Glomerular endothelial cell (primary cell): ENCODE data around the gene NCOA7. TPM values are rescaled to one million over a fixed set of nuclear protein-coding genes. Genes with fewer than 3 reads are reported as not detected.
"Not testable (repeated sequence)": the region's sequence is repeated elsewhere in the genome, so short reads cannot be mapped to it uniquely, and the experiment has no call there.

Experiments
- DNase-seq: peaks from one replicate; pipeline ENCODE4 v3.0.0-alpha.2; 2011; ENCODE audit warnings: low read depth, low spot score; ENCODE audit errors: extremely low read depth
- total RNA-seq: library from RNA; depleted of rRNA; stranded (reverse); fragments of >200 nt; gene quantifications from 2 replicates; pipeline ENCODE4 v1.2.3, GENCODE V29; 2015

Gene NCOA7
- total RNA-seq, 1 donor from 2014 or later, result 66.8 TPM

DNA sequence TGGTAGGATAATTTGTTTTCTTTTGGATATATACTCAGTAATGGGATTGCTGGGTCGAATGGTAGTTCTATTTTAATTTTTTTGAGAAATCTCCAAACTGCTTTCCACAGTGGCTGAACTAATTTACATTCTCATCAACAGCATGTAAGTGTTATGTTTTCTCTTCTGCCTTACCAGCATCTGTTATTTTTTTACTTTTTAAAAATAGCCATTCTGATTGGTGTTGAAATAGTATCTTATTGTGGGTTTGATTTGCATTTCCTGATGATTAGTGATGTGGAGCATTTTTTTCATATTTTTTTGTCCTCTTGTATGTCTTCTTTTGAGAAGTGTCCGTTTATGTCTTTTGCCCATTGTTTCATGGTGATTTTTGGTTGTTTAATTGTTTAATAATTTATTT is 177.7 kb downstream of the NCOA7 start:
- DNase-seq, result no peak

- DNase-seq, result no peak
Measured at GRCh38 chr6:125970760-125971159, 180.0 kb downstream of the NCOA7 start.

- DNase-seq, result not testable (repeated sequence)
Measured at GRCh38 chr6:125972478-125972877, 181.7 kb downstream of the NCOA7 start.

DNA sequence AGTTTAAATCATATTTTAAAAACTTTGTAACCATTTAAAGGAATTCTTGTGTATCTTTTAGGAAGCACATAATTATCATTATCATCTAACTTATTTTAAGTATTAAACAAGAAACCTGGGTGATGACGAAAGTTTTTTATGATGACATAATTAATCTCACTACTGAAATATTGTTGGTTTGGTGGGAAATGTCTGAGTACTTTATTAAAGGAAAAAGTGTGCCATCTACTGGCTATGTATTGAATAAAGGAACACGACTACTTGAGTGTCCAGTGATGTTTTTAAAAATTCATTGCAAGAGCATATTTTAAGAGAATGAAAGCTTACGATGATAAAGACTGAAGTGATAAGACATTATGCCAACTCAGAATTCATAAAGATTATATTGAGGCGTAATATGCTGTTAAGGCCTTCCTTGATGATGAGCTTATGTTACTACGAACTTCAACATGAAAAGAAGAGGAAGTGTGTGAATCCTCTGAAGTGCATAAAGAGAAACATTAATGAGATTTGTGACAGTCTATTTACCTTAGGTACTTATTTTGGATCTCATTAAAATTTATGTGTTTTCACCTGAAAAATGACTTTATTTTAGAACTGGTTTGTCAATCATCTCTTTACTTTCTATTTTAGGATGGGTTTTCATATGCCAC is 183.6 kb downstream of the NCOA7 start:
- no peak for DNase-seq

- DNase-seq, result no peak
Measured at GRCh38 chr6:125979101-125979500, 188.3 kb downstream of the NCOA7 start.

Other genes with a start within 250 kb of the NCOA7 start
- 0.34 and 1.7 TPM in 2 replicates for gene HEY2, start 41.3 kb upstream of the NCOA7 start, total RNA-seq
- 11.8 and 16.4 TPM in 2 replicates for gene HINT3, start 165.8 kb downstream of the NCOA7 start, total RNA-seq
- gene TRMT11, start 195.6 kb downstream of the NCOA7 start, total RNA-seq, result 7.7 and 10.3 TPM in 2 replicates